Stromal cell of bone marrow (primary cell): ENCODE data around the gene FOS.

ENCODE experiments used
- DNase-seq: peaks from one replicate; pipeline ENCODE4 v3.0.0-alpha.2; 2012; ENCODE audit warnings: low read depth

FOS gene

DNA sequence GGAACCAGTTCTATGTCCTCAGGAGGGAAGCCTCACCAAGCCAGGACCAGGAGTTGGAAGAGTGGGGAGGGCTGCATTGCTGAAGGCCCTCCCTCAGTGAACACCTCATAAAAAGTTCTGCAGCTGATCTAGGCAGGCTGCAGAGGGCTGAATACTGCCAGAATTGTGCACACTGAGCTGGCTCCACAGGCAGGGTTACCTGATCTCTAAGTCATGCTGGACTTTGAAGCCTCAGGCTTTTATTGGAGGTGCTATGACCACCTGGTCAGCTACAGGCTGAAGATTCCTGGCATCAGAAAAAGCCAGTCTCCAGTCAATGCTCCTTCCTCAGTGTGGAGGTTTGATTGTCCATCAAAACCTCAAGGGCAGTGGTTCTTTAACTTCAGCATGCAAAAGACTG lies 39.7 kb downstream of the FOS start:
- no peak for DNase-seq

- DNase-seq = no peak
Observed at GRCh38 chr14:75319021-75319420, 40.4 kb downstream of the FOS start.

- no peak for DNase-seq
Observed at GRCh38 chr14:75320196-75320595, 41.6 kb downstream of the FOS start.

GRCh38 chr14:75322746-75323145 lies 44.1 kb downstream of the FOS start:
- DNase-seq = no peak

DNA sequence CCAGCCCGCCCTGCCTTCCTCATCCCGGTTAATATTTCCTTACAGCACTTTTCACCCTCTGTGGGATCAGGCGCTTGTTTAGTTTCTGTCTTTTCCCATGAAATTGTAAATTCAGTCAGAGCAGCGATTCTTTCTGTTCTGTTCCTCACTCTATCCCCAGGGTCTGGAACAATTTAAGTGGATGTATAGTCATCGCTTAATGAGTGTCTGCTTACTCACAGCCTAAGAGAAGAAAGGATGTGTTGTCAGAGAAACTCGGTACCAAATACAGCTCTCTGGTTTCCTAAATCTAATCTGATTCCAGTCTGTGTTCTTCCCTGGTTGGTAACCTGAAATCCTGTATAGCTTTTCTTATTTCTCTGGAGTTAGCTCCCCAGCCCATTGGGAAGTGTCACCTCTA lies 44.9 kb downstream of the FOS start:
- DNase-seq = peak; percentile 70

DNA sequence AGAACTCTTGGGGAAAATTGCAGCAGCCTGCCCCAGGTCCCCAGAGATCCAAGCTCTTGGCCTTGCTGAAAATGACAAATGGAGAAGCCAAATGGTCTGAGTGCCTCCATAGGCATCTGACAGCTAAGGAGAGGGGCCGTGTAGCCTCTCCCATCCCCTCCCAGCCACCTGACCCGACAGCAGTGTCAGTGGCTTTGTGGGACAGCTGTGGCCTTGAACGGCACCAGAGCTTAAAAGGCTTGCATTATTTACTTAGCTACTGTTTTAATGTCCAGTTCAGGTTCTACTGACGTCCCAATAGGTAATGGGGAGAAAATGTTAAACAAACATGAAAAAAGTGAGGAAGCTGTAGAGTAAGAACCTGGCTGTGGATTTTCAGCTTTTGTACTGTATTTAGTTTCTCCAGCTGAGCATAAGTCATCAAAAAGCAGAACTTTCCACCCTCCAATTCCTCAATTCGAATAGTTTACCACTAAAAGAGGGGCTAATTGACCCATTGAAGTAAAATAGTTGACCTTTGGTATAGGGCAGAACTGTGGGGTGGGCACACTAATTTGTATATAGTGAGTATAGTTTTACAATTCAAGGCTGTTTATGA lies 50.0 kb downstream of the FOS start:
- DNase-seq = no peak

GRCh38 chr14:75329369-75329768 lies 50.7 kb downstream of the FOS start:
- DNase-seq = no peak

- DNase-seq = no peak
Observed at GRCh38 chr14:75331471-75331870, 52.8 kb downstream of the FOS start.
